Kidney (tissue), 14 donors: ENCODE measurements around the gene CRTC2. TPM values are rescaled to one million over a fixed set of nuclear protein-coding genes. Genes with fewer than 3 reads are reported as not detected.

ENCODE experiments used
- DNase-seq, 5 donors: peaks; one replicate each; pipeline ENCODE4 v3.0.0-alpha.2; 2013 to 2020
- FAIRE-seq: peaks from 2 replicates; lab custom pipeline; 2012; peaks lifted over from hg19 to GRCh38; lab: Jason Lieb, UNC
- H3K27ac ChIP-seq, 2 donors: one replicate each; pipeline ENCODE4 v1.7.0; 2013; ENCODE audit warnings: low read depth in 2 of 2, low read length in 2 of 2, inconsistent platforms in 1 of 2
- H3K27me3 ChIP-seq: one replicate; pipeline ENCODE4 v1.7.1; 2013; ENCODE audit warnings: low read length, inconsistent platforms; ENCODE audit not compliant: control insufficient read depth, insufficient read depth
- H3K36me3 ChIP-seq, 3 donors: one replicate each; pipeline versions ENCODE4 v1.7.0 to v1.7.1; 2013; ENCODE audit warnings: low read length in 3 of 3, control low read depth in 1 of 3, inconsistent platforms in 1 of 3; ENCODE audit not compliant: insufficient read depth in 3 of 3, control insufficient read depth in 2 of 3
- H3K4me1 ChIP-seq, 3 donors: one replicate each; pipeline versions ENCODE4 v1.7.0 to v1.7.1; 2013; ENCODE audit warnings: low read length in 3 of 3, inconsistent platforms in 1 of 3, low read depth in 1 of 3; ENCODE audit not compliant: control insufficient read depth in 2 of 3, insufficient read depth in 2 of 3
- H3K4me3 ChIP-seq, 3 donors: one replicate each; pipeline versions ENCODE4 v1.7.0 to v1.8.1; 2013; ENCODE audit warnings: low read length in 3 of 3, control low read depth in 1 of 3, inconsistent platforms in 1 of 3
- H3K9ac ChIP-seq, 3 donors: one replicate each; pipeline versions ENCODE4 v1.7.0 to v1.7.1; 2013; ENCODE audit warnings: low read length in 3 of 3, control low read depth in 1 of 3, inconsistent platforms in 1 of 3
- H3K9me3 ChIP-seq, 3 donors: one replicate each; pipeline versions ENCODE4 v1.7.0 to v1.7.1; 2013; ENCODE audit warnings: low read length in 3 of 3, control low read depth in 1 of 3, inconsistent platforms in 1 of 3; ENCODE audit not compliant: control insufficient read depth in 2 of 3, insufficient read depth in 1 of 3
- CTCF ChIP-seq: IDR thresholded peaks from 3 replicates; pipeline ENCODE4 v1.5.1; 2012; ENCODE audit warnings: mild to moderate bottlenecking, moderate library complexity, borderline replicate concordance; ENCODE audit not compliant: insufficient read depth; ENCODE audit errors: extremely low read depth
- intact Hi-C: fragments of 100-400 bp; cut with DNase I; formaldehyde crosslinking; loops from one replicate; pipeline ENCODE4 v1.11.1; 2022
- microRNA-seq: library from miRNA; unstranded; fragments of <30 nt; microRNA quantifications from one replicate; pipeline ENCODE4 v1.2.0, GENCODE V29; 2020
- polyA plus RNA-seq: library from polyadenylated mRNA; stranded (reverse); fragments of 350-450 nt; fragmentation: Illumina TruSeq; extraction: RNeasy Lipid Tissue Mini Kit (QIAGEN cat#74804); gene quantifications from one replicate; pipeline ENCODE4 v1.2.3, GENCODE V29; 2014; ENCODE audit warnings: low read depth, low replicate concordance; ENCODE audit not compliant: insufficient read depth
- total RNA-seq: library from RNA; stranded (reverse); fragmentation: NEBNext Ultra II Directional; extraction: Animal tissue kit (Norgen Biotek cat#: 25700); gene quantifications from one replicate; pipeline ENCODE4 v1.2.1, GENCODE V29; 2021
- donor health status: control.
- donor health status: control.
- donor health status: control.
- donor health status: control.
- donor health status: control.
- donor health status: DM: yes; HTN: yes; CAD: no.
- donor health status: Normal renal cell carcinoma (clear cell type).

The CRTC2 gene
- total and polyA plus RNA-seq, 2 donors from 2014 or later: 28.6 to 44.8 TPM

- H3K9ac ChIP-seq: no peak overlapping the region
- intact Hi-C loops: no loop called here
- DNase-seq: no peak
- no peak overlapping the region for H3K4me3 ChIP-seq
- no peak for TF ChIP-seq CTCF
- H3K27me3 ChIP-seq: no peaks in the 10 kb centered on the region
- no peaks in the 10 kb centered on the region for H3K9me3 ChIP-seq
- H3K4me1 ChIP-seq: no peaks in the 10 kb centered on the region
- H3K36me3 ChIP-seq: peaks cover 0 to 5% (median 2%) of the 10 kb centered on the region in 3 donors
- H3K27ac ChIP-seq: no peak overlapping the region
- no peak for FAIRE-seq
Measured at GRCh38 chr1:153899509-153899908, 58.9 kb downstream of the CRTC2 start.

Small RNAs within 50 kb of the gene (microRNA-seq; reads per million reads assigned to microRNA genes)
- gene MIR6737: not detected

Other genes starting within 250 kb of the CRTC2 start
- gene INTS3, start 230.6 kb downstream of the CRTC2 start, total RNA-seq: 74.8 TPM
- 42.7 TPM for gene INTS3, start 230.6 kb downstream of the CRTC2 start, polyA plus RNA-seq
- gene SLC27A3, start 183.2 kb downstream of the CRTC2 start, total RNA-seq: 54.0 TPM
- gene SLC27A3, start 183.2 kb downstream of the CRTC2 start, polyA plus RNA-seq: 36.9 TPM
- gene GATAD2B, start 35.6 kb downstream of the CRTC2 start, total RNA-seq: 49.0 TPM
- 3.6 TPM for gene GATAD2B, start 35.6 kb downstream of the CRTC2 start, polyA plus RNA-seq
- gene DENND4B, start 11.9 kb downstream of the CRTC2 start, total RNA-seq: 60.6 TPM
- 13.2 TPM for gene DENND4B, start 11.9 kb downstream of the CRTC2 start, polyA plus RNA-seq
- 125 TPM for gene SLC39A1, start 4.9 kb upstream of the CRTC2 start, total RNA-seq
- 106 TPM for gene SLC39A1, start 4.9 kb upstream of the CRTC2 start, polyA plus RNA-seq
- gene CREB3L4, start 9.3 kb upstream of the CRTC2 start, total RNA-seq: 10.9 TPM
- 9.3 TPM for gene CREB3L4, start 9.3 kb upstream of the CRTC2 start, polyA plus RNA-seq
- gene JTB, start 19.1 kb upstream of the CRTC2 start, total RNA-seq: 97.0 TPM
- 188 TPM for gene JTB, start 19.1 kb upstream of the CRTC2 start, polyA plus RNA-seq
- gene RAB13, start 27.7 kb upstream of the CRTC2 start, total RNA-seq: 142 TPM
- 226 TPM for gene RAB13, start 27.7 kb upstream of the CRTC2 start, polyA plus RNA-seq
- gene RPS27, start 32.1 kb upstream of the CRTC2 start, total RNA-seq: 1,447 TPM
- gene RPS27, start 32.1 kb upstream of the CRTC2 start, polyA plus RNA-seq: 4,953 TPM
- gene NUP210L, start 196.5 kb upstream of the CRTC2 start, total RNA-seq: 0.06 TPM
- not detected for gene NUP210L, start 196.5 kb upstream of the CRTC2 start, polyA plus RNA-seq
- gene TPM3, start 233.5 kb upstream of the CRTC2 start, total RNA-seq: 315 TPM
- gene TPM3, start 233.5 kb upstream of the CRTC2 start, polyA plus RNA-seq: 156 TPM
- gene CFAP141, start 247.7 kb upstream of the CRTC2 start, total RNA-seq: not detected
- gene CFAP141, start 247.7 kb upstream of the CRTC2 start, polyA plus RNA-seq: not detected